HG03571 (cell line): ENCODE data around the gene SF1.
"Not testable (repeated sequence)": the region's sequence is repeated elsewhere in the genome, so short reads cannot be mapped to it uniquely, and the experiment has no call there.

Source experiments
- ATAC-seq: cut with Tn5 transposase; IDR thresholded peaks from one replicate; pipeline ENCODE4 v1.9.1; 2021; ENCODE audit not compliant: unreplicated experiment

The SF1 gene, protein sequence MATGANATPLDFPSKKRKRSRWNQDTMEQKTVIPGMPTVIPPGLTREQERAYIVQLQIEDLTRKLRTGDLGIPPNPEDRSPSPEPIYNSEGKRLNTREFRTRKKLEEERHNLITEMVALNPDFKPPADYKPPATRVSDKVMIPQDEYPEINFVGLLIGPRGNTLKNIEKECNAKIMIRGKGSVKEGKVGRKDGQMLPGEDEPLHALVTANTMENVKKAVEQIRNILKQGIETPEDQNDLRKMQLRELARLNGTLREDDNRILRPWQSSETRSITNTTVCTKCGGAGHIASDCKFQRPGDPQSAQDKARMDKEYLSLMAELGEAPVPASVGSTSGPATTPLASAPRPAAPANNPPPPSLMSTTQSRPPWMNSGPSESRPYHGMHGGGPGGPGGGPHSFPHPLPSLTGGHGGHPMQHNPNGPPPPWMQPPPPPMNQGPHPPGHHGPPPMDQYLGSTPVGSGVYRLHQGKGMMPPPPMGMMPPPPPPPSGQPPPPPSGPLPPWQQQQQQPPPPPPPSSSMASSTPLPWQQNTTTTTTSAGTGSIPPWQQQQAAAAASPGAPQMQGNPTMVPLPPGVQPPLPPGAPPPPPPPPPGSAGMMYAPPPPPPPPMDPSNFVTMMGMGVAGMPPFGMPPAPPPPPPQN

GRCh38 chr11:64778473-64779298 lies at the start of gene SF1:
Gene SF1, minus strand, starts transcription at chr11:64778542. Its CDS starts 150 bp downstream, at chr11:64778392.
- ATAC-seq: peak; percentile 78

GRCh38 chr11:64827451-64827839 lies 49.1 kb upstream of the SF1 start:
- no peak for ATAC-seq

- ATAC-seq: no peak
Measured at GRCh38 chr11:64826578-64827450, 48.5 kb upstream of the SF1 start.

- no peak for ATAC-seq
Measured at GRCh38 chr11:64826062-64826461, 47.7 kb upstream of the SF1 start.

DNA sequence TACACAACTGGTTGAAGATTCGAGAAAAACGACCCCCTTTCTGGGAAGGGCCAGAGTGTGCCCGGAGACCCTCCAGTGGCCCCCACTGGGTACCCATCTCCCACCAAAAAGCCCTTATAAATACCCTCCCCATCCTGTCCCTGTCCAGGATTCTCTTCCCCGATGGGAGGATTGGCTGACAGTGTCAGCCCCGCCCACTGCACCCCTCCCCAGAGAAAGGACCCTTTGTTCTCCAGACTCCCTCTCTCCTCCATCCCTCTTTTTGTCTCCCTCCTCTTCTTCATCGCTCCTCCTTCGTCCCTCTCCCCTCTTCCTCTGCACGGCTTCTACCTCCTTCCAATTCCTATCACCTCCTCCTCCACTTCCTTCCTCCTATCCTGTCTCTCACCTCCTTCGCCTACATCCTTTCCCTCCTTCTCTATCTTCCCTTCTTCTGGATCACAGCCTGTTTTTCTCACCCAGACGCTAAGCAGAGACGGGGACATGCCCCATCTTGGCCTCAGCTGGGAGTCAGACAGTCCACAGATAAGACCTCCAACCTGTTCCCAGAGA lies 45.3 kb upstream of the SF1 start:
- ATAC-seq: no peak

DNA sequence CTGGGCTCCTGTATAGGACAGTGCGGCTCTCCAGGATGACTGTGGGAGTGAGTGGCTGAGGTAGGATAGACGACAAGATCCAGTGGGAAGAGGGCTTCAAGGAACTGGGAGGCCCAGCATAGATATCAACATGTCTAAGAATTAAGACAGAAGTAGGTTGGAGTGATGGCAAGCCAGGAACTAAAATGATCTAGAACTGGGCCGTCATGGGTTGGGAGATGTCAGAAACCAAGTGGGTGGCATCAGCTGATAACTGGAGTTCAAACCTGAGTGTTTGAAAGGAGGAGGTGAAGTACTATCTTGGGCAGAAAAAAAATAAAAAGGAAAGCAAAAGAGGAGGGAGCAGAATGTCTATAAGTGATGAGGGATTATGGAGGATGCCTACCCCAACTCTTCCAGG lies 39.1 kb upstream of the SF1 start:
- ATAC-seq: no peak

DNA sequence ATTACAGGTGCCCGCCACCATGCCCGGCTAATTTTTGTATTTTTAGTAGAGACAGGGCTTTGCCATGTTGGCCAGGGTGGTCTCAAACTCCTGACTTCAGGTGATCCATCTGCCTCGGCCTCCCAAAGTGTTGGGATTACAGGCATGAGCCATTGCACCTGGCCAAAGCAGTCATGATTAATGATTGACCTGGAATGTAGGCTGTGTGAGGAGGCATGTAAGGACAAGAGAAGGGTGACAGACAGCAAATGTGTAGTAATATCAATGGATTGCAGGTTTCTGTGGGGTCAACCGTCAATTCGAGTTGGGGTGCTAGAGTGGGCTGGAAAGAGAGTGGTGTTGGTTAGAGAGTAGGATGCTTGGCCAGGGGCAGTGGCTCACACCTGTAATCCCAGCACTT lies 37.1 kb upstream of the SF1 start:
- not testable (repeated sequence) for ATAC-seq

- ATAC-seq: peak; percentile 64
Measured at GRCh38 chr11:64814712-64815187, 36.4 kb upstream of the SF1 start.

DNA sequence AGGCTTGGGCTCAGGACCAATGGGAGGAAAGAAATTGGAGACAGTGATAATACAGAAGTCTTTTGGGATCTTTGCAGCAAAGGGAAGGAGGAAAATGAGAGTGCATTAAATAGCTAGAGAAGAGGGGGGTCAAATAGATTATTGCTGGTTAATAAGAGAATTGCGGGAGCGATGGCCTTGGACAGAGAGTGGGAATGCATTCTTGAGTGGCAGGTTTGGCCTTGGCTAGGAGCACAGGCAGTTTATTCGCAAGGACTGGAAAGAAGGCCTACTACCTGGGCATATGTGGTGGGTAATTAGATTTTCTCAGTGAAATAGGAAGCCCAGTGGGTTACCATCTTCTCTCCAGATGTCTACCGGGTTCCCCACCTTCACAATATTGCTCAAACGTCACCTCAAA lies 35.5 kb upstream of the SF1 start:
- no peak for ATAC-seq

- ATAC-seq: no peak
Measured at GRCh38 chr11:64810891-64811272, 32.5 kb upstream of the SF1 start.

- peak; percentile 41 for ATAC-seq
Measured at GRCh38 chr11:64810271-64810890, 32.0 kb upstream of the SF1 start, which contains the start of gene MEN1. Gene MEN1, minus strand, starts transcription at chr11:64810551. Its CDS starts 442 bp downstream, at chr11:64810109.

DNA sequence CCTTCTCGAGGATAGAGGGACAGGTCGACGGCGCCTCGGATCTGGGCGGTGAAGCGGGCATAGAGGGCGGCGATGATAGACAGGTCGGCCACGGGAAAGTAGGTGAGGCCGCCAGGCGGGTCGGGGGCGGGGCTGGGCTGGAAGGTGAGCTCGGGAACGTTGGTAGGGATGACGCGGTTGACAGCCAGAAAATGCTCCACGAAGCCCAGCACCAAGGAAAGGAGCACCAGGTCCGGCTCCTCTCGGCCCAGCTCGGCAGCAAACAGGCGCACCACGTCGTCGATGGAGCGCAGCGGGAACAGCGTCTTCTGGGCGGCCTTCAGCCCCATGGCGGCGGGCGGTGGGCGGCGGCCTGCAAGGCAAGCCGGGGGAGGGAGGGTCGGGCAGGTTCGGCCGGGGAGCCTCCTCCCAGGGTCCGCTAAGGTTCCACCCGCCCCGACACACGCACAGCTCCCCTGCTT lies 31.5 kb upstream of the SF1 start:
- no peak for ATAC-seq

GRCh38 chr11:64805481-64805880 lies 27.1 kb upstream of the SF1 start:
- no peak for ATAC-seq

DNA sequence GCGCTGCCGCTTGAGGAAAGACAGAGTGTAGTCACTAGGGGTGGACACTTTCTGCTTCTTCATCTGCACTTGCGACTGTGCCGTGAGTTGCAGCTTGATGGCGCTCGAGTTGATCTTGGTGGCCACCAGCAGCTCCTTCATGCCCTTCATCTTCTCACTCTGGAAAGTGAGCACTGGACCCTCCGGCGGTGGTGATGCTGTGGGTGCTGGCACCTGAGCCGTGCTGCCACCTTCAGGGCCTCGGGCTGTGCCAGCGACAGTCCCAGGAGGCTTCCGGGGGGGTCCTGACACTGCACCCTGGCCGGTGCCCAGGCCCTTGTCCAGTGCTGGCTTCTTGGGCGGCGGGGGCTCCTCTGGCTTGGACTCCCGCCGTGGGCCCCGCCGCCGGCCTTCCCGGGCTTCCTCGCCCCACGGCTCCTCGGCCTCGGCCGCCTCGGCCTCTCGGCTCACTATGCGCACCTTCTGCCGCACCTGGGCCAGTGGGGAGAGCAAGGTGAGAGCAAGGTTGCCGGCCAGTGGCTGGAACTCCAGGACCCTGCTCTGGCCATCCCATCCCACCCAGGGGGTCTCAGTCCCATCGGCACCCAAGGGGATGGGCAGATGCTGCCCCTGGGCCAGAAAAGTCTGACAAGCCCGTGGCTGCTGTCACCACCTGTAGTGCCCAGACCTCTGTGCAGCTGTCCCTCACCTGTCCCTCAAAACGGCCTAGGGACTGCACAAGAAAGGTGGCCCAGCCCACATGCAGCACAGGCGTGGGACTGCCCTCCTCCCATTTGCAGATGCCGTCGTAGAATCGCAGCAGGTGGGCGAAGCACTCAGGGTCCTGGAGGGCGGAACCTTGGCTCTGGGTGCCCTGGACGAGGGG lies 26.2 kb upstream of the SF1 start:
- ATAC-seq: no peak

DNA sequence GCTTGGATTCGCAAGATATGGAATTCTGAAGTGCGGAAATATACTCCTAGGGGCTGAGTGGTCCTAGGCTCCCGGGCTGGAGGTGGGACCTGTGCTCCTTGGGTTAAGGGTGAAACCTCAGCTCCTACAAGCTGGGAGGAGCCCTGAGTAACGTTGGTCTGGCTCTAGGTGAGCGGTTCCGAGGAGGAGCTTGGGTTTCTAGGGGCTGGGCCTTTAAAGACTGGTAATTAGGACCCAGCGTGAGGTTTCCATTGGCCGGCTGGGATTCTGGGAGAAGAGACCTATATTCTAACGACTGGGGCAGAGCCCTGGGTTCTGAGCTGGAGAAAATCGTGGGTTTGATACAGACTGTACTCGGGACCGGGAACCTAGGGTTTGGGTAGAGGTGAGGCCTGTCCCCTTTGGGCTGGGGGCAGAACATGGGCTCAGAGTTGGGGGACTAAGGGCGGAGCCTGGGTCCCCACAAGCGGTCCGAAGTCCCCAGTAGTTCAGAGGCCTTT lies 25.6 kb upstream of the SF1 start:
- ATAC-seq: no peak

DNA sequence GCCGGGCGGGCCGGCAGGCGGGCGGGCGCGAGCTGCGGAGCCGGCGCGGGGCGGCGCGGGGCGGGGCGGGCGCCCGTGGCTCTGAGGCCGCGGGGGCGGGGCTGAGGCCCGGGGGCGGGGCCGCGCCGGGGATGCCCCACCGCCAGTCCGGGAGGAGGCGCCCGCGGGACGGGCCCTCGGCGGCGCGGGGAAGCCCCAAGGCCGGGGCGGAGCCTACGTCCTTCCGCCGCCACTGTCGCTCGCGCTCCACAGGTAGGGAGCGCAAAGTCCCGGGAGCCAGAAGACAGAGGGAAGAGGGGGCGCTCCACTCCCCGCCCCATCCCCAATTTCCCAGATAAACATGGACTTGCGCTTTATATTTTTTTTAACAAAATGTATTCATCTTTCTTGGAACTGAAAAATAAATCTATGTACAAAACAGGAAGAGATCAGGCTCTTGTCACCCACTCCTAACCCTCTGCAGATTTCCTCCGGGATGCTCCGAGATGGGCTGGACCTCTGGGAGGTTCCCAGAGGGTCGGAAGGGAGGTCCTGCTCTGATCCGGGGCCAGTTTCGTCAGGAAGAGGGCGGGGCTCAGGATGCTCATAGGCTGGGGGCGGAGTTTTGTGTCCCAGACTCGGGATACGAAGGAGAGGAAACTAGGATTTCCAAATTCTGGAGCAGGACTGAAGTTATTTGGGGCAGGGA lies 25.0 kb upstream of the SF1 start, which contains the start of gene MAP4K2:
Gene MAP4K2 (minus strand): TSS at position 57 of the 688 bp plus-strand sequence. CDS start 65 bp downstream, outside the sequence.
- no peak for ATAC-seq

GRCh38 chr11:64802370-64803157 lies 24.2 kb upstream of the SF1 start:
- no peak for ATAC-seq
